Stimulated activated CD8-positive, alpha-beta memory T cell treated with anti-CD3 and anti-CD28 coated beads, Interleukin-2, amount 100 ng/mL, for 1 hour (primary cell): ENCODE results near the gene UMAD1.

Source experiments
- DNase-seq, 2 donors: peaks; one replicate each; pipeline ENCODE4 v3.0.0-alpha.2; 2020; ENCODE audit warnings: low read depth in 2 of 2

UMAD1 gene

GRCh38 chr7:7883394-7883793 lies 242.8 kb downstream of the UMAD1 start:
- no peak for DNase-seq

GRCh38 chr7:7884855-7885254 lies 244.3 kb downstream of the UMAD1 start:
- DNase-seq = no peak

DNA sequence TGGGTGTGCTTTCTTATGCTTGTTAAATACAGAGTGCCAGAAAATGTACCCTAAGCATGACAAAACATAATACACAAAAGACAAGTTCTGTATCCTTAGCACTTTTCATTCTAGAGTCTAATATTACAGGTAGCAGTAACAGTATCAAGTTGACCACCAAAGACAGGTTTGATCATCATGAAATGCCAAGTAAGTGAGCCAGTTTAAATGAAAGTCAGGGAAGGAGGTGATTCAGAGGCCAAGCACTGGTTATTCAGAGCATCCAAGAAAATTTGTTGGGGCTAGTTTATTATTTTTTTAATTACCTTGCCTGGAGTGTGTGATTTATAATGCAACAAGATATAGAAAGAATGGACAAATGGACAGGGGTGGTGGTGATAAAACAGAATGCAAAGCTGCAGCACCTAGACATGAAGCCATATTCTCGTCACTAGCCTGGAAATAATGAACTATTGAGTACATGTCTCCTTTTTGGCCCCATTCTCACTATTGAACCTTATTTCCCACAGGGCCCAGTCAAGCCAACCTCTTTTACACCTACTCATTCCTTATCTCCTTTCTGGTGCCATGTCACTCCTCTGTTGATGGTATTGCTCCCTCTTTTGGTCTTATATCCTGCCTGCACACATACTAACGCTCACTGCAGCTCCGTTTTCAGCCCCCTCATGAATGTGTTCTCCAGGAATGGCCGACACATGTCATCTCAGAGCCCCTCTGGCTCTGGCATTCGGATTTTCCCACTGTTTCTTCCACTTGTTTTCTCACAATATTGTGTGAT lies 249.4 kb downstream of the UMAD1 start:
- DNase-seq = no peak

- DNase-seq = no peak
Observed at GRCh38 chr7:7895004-7895650, 254.6 kb downstream of the UMAD1 start.

DNA sequence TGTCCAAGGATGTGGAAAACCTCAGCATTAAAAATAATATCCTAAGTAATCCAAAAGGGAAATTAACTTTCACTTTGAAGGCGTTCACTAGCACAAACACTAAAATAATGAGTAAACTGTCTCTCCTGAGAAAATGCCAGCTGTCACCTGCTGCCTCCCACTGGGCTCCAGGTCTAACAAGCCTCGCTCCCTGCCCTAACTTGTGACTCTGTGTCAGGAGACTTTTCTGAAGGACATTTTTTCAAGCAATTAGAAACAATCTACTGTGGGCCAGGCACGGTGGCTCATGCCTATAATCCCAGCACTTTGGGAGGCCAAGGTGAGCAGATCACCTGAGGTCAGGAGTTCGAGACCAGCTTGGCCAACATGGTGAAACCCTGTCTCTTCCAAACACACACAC lies 255.2 kb downstream of the UMAD1 start:
- no peak for DNase-seq

- no peak for DNase-seq
Observed at GRCh38 chr7:7897509-7897908, 257.0 kb downstream of the UMAD1 start.

DNA sequence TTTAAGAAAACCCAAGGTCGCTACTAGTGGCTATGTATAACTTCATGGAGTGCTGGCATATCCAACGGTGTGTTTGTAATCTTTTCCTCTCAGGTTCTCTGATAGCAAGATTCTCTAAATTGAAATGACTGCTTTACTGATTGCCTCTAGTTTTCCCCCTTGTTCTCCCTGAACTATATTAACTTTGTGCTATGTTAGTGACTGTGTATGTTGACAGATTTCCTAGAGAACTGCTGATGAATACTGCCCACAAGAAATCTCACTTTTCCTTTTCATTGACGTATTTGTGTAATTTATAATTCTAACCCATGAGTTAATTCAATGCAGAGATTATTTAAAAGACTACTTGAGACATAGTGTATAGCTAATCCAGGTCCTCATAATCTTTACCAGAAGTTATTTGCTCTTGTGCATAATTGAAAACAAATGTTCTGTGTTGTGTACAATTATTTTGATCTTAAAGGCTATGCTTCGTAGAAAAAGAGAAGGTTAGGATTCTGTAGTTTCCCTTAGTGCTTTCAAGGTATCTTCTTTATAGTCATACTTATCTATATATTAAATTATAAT lies 257.5 kb downstream of the UMAD1 start:
- DNase-seq = no peak

GRCh38 chr7:7902845-7903244 lies 262.3 kb downstream of the UMAD1 start:
- no peak for DNase-seq

GRCh38 chr7:7907306-7907705 lies 266.8 kb downstream of the UMAD1 start:
- DNase-seq = no peak

- DNase-seq = no peak
Observed at GRCh38 chr7:7908622-7909145, 268.1 kb downstream of the UMAD1 start.

DNA sequence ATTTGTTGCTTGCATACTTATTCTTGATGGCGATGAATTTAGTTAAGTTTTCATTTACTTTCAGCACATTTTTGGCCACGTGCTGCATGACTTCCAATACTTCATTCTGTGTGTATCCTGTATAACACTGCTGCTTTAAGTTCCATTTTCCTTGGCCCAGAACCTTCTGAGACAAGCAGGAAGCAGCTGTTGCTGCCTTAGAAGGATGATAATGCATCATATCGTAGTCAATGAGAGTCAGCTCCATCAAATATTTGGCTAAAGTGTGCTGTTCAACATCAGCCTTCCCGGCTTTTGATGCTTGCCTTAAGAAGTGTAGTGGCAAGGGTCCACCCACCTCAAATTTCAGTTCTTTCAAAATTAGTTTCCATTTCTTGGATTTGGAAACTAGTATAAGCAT lies 268.8 kb downstream of the UMAD1 start:
- DNase-seq = no peak

DNA sequence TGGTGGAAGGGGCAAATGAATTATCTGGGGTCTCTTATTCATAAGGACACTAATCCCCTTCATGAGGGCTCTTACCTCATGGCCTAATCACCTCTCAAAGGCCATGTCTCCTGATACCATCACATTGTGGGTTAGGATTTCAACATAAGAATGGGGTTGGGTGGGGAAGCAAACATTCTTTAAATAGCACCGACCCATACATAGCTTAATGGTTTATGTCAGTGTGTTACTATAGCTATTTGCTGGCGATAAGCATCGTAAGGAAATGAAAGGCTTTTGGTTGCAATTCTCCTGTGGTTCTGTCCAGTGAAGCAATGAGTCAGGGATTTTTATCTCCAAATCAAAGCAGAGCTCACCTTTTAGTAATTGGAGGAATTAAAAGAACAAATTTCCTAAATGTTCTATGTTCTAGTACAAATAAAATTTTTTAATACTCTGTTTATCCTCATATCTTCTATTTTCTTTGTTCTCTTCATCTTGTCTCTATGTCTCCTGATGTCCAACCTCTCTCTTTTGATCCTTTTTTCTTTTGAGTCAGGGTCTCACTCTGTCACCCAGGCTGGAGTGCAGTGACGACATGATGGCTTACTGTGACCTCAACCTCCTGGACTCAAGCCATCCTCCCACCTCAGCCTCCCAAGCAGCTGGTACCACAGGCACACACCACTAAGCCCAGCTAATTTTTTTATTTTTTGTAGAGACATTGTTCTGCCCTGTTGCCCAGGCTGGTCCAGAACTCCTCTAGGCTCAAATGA lies 271.0 kb downstream of the UMAD1 start:
- no peak for DNase-seq

DNA sequence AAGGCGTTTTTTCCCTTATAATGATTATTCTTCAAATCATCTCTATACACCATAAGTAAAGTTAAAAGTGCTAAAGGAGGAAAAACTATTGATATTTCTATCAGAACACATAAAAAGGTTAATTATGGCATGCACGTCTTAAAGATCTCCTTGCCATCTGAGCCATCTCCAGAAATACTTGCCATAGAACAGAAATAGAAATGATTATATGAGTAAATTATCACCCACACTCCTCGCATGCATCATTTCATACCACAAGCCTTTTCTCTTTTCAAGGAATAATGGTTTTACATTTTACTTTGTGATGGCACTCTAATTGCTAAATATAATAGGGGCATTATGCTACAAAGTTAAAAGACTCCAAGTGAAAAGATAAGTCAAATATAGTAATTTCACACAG lies 272.4 kb downstream of the UMAD1 start:
- no peak for DNase-seq

- no peak for DNase-seq
Observed at GRCh38 chr7:7913504-7913903, 273.0 kb downstream of the UMAD1 start.

DNA sequence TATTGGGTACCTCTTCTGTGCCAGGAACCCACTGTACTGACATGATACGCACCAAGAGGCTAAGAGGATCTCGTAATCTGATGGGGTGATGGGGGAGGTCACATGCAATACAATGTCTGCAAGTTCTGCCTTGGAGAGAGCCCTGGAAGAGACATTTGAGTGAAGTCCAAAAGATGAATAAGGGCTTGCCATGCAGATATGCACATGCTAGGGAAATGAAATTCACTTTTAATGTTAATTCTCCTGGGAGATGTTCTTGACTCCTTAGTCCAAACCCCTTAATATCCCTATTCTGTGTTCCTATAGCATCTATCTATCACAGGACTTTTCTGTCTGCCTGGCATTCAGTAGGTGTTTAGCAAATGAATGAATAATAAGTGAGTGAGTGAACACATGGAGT lies 274.0 kb downstream of the UMAD1 start:
- no peak for DNase-seq

- DNase-seq = no peak
Observed at GRCh38 chr7:7916064-7916463, 275.5 kb downstream of the UMAD1 start.

GRCh38 chr7:7917593-7917992 lies 277.0 kb downstream of the UMAD1 start:
- DNase-seq = no peak

- DNase-seq = no peak
Observed at GRCh38 chr7:7918736-7919448, 278.3 kb downstream of the UMAD1 start.

DNA sequence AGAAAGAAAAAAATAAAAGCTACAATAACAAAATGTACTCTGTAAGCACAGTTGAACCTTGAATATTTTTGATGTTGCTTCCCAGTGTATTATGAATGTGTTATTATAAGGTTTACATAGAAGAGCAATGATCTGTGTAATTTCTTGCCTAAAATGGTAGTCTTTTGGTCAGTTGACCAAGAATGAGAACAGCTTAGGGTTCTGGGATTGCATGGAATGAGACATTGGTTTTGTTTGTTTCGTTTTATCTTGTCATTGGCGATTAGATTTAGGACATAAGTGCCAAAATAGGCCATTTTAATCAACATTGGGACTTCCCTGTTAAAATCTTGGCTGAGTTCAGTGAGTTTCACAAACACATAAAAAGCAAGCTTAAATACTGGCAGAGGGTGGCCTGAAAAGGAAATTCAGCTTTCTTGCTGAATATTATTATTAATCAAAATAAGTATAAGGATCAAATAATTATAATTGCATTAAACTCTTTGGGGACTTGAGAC lies 278.9 kb downstream of the UMAD1 start:
- DNase-seq = no peak

GRCh38 chr7:7920056-7920455 lies 279.5 kb downstream of the UMAD1 start:
- no peak for DNase-seq

GRCh38 chr7:7920481-7920880 lies 279.9 kb downstream of the UMAD1 start:
- no peak for DNase-seq
